Activated CD4-positive, alpha-beta memory T cell treated with anti-CD3 and anti-CD28 coated beads for 36 hours (primary cell): ENCODE data around the gene PDP2. TPM values are rescaled to one million over a fixed set of nuclear protein-coding genes. Genes with fewer than 3 reads are reported as not detected.
"Not testable (repeated sequence)": the region's sequence is repeated elsewhere in the genome, so short reads cannot be mapped to it uniquely, and the experiment has no call there.

Source experiments
- CTCF ChIA-PET: fragments of 350-600 bp; sonication (Branson Sonifier 250); formaldehyde crosslinking; loops from one replicate; lab custom pipeline; 2021; ENCODE audit warnings: antibody characterized with exemption, inconsistent platforms; lab: Charles Lee
- POLR2A ChIA-PET: fragments of 350-600 bp; sonication (Branson Sonifier 250); formaldehyde crosslinking; loops from one replicate; lab custom pipeline; 2021; ENCODE audit warnings: antibody characterized with exemption; lab: Charles Lee
- DNase-seq: peaks from one replicate; pipeline ENCODE4 v3.0.0-alpha.2; 2020
- H3K27ac Mint-ChIP-seq: one replicate; pipeline ENCODE4 v1.8.0; 2021; ENCODE audit warnings: mixed read lengths
- H3K27me3 Mint-ChIP-seq: one replicate; pipeline ENCODE4 v1.8.0; 2021; ENCODE audit warnings: mixed read lengths
- H3K36me3 Mint-ChIP-seq: one replicate; pipeline ENCODE4 v1.8.0; 2021; ENCODE audit warnings: mixed read lengths
- H3K4me1 Mint-ChIP-seq: one replicate; pipeline ENCODE4 v1.8.0; 2021; ENCODE audit warnings: low read depth, mixed read lengths
- H3K4me3 Mint-ChIP-seq: one replicate; pipeline ENCODE4 v1.8.0; 2021; ENCODE audit warnings: mild to moderate bottlenecking, mixed read lengths
- H3K9me3 Mint-ChIP-seq: one replicate; pipeline ENCODE4 v1.8.0; 2021; ENCODE audit warnings: mixed read lengths
- intact Hi-C: fragments of 100-400 bp; cut with micrococcal nuclease; formaldehyde crosslinking; loops from one replicate; pipeline ENCODE4 v1.15.1; 2023
- total RNA-seq, 2 experiments: library from RNA; stranded (reverse); gene quantifications; one replicate each; pipeline ENCODE4 v1.2.3, GENCODE V29; 2021

PDP2 gene
- total RNA-seq, 2 experiments from 2014 or later, result 42.4 to 45.5 TPM

DNA sequence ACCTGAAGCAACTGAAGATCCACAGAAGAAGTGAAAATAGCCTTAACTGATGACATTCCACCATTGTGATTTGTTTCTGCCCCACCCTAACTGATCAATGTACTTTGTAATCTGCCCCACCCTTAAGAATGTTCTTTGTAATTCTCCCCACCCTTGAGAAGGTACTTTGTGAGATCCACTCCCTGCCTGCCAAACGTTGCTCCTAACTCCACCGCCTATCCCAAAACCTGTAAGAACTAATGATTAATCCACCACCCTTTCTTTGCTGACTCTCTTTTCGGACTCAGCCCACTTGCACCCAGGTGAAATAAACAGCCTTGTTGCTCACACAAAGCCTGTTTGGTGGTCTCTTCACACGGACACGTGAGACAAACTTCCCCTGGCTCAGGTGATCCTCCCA, 16.4 kb downstream of the PDP2 start:
- H3K36me3 Mint-ChIP-seq, DNase-seq, H3K4me3 Mint-ChIP-seq, H3K27ac Mint-ChIP-seq, H3K4me1 Mint-ChIP-seq, H3K9me3 Mint-ChIP-seq, H3K27me3 Mint-ChIP-seq, intact Hi-C loops: not testable (repeated sequence)
- ChIA-PET CTCF (interaction anchor here (2.7 to 4.4 kb wide), 4 partner anchors 8 to 36 kb away, joined by 10 to 33 read pairs (median 18); partner anchors contain the start of genes CIAO2B and RRAD), POLR2A (interaction anchor here (1.2 to 1.4 kb wide), 2 partner anchors 32 to 50 kb away, joined by 3 to 5 read pairs; no protein-coding TSS in a partner anchor)

DNA sequence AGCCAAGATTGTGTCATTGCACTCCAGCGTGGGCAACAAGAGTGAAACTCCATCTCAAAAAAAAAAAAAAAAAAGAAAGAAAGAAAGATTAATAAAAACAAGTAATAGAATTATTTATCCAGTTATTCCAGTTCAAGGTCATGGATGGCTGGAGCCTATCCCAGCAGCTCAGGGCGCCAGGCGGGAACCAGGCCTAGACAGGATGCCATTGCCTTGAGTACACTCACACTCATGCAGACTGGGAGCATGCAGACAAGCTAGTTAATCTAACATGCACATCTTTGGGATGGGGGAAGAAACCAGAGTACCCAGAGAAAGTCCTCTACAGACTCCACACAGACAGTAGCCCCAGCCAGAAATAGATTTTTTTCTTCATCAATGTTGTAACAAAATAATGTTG, 17.9 kb downstream of the PDP2 start:
- peaks cover under 1% of the 10 kb centered on the region for H3K4me1 Mint-ChIP-seq
- CTCF ChIA-PET, result interaction anchor here (1.2 to 3.5 kb wide), 2 partner anchors 7 to 31 kb away, joined by 4 to 14 read pairs; no protein-coding TSS in a partner anchor
- no peaks in the 10 kb centered on the region for H3K27me3 Mint-ChIP-seq
- intact Hi-C loops, result no loop called here
- DNase-seq, result no peak
- H3K9me3 Mint-ChIP-seq, result no peaks in the 10 kb centered on the region
- POLR2A ChIA-PET, result no interaction called here
- H3K36me3 Mint-ChIP-seq, result peaks cover under 1% of the 10 kb centered on the region
- no peak overlapping the region for H3K27ac Mint-ChIP-seq
- no peak overlapping the region for H3K4me3 Mint-ChIP-seq

- DNase-seq, result no peak
- Mint-ChIP-seq H3K9me3 (no peaks in the 10 kb centered on the region), H3K36me3 (no peaks in the 10 kb centered on the region), H3K27ac (no peak overlapping the region), H3K4me1 (no peaks in the 10 kb centered on the region), H3K4me3 (no peak overlapping the region), H3K27me3 (no peaks in the 10 kb centered on the region)
- CTCF ChIA-PET, result no interaction called here
- POLR2A ChIA-PET, result no interaction called here
- intact Hi-C loops, result no loop called here
Measured at GRCh38 chr16:66898933-66899309, 18.6 kb downstream of the PDP2 start.

DNA sequence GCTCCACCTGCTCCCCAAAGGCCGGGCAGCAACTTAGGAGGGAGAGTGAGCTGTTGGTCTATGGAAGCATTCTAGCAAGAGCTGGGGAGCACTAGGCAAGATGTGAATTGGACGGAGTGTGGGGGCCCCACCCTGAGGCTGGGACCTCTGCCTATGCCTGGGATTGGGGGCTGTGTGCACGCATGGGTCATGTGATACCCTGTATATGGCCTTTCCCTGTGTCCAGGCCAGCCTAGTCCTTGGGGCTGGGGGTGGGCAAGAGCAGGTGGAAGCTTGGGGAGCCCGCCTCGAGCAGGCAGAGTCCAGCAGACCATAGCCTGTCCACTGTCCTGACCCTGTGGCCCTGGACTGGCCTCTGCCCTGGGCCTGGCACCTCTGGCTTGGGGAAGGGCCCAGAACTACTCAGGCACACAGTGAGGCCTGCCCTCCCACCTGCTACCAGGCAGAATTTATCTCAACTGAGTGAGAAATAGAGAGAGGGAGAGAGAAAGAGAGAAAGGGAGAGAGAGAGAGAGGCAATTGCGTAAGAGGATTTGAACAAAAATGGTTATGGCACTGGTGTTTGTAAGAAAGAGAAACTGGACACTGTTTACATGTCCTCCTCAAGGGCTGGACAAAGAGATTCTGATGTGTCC, 19.1 kb downstream of the PDP2 start:
- Mint-ChIP-seq H3K4me3 (no peak overlapping the region), H3K36me3 (no peaks in the 10 kb centered on the region), H3K27ac (no peak overlapping the region), H3K27me3 (no peaks in the 10 kb centered on the region), H3K9me3 (no peaks in the 10 kb centered on the region), H3K4me1 (no peaks in the 10 kb centered on the region)
- intact Hi-C loops, result no loop called here
- DNase-seq, result no peak
- ChIA-PET POLR2A (no interaction called here), CTCF (no interaction called here)

DNA sequence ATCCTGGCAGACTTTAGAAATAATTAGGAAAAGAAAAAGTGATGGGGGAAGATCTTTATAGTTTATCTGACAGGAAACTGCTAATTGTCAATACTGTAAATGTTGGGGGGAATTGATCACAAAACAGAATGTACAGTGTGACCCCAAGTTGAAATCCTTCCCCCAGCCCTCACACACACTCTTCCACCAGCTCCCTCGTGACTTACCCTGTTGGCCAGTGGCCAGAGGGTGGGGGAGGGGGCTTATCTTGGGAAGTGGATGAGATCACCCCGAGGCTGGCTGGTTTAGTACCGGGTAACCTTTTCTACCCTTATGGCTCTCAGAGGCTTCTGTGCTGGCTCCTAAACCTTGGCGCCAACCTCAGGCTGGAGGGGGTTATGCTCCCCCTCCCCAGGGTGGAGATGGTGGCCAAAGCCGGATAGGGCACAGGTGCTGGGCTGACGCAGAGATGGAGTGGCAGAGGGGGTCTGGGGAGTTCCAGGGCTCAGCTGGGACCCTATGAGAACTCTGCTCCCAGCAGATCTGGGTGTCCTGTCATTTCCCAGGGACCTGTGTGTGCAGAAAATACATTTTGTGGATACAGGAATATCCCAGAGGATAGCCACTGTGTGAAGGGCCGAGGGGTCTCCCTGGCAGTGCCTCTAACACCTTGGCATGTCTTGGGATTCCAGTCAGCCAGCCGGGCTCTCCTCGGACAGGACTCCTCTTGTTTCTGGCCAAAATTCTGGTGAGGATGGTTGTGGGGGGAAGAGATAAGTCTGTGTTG, 19.8 kb downstream of the PDP2 start:
- Mint-ChIP-seq H3K27me3 (no peaks in the 10 kb centered on the region), H3K4me3 (no peak overlapping the region), H3K36me3 (no peaks in the 10 kb centered on the region), H3K27ac (no peak overlapping the region), H3K4me1 (no peaks in the 10 kb centered on the region), H3K9me3 (no peaks in the 10 kb centered on the region)
- intact Hi-C loops, result no loop called here
- ChIA-PET CTCF (interaction anchor here (0.6 to 1.1 kb wide), 2 partner anchors 37 to 255 kb away, joined by 3 read pairs; no protein-coding TSS in a partner anchor), POLR2A (no interaction called here)
- no peak for DNase-seq

DNA sequence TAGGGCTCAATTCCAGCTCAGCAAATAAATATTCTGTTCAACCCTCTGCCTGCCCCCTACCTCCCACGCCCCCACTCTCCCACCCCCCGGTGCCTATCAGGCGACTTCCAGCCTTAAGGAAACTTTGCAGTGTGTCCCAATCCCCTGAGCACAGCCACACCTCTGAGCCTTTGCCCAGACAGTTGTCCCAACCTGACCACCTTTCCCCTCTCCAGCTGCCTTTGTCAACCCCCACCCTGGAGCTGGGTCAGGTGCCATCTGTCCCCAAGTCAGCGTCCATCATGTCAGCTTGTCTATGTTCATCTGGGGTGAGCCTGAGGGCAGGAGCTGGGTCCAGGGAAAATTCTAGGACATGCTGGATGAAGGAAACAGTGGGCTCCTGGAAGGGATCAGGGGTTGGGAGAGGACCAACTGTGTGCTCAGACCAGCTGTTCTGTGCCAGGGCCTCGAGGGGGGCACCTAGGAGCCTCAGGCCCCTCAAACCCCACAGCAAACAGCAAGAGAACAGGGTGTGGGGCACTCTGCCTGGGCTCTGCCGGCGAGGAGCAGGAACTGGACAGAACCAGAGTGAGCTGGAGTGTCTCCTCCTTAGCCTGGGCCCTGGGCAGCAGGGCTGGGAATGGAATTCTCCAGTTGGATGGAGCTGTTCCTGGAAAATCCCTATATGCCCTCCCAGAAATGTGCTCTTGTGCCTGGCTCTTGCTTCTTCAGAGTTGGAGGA, 20.6 kb downstream of the PDP2 start:
- POLR2A ChIA-PET, result no interaction called here
- Mint-ChIP-seq H3K4me1 (peaks cover 2% of the 10 kb centered on the region), H3K27ac (no peak overlapping the region), H3K9me3 (no peaks in the 10 kb centered on the region), H3K36me3 (no peaks in the 10 kb centered on the region), H3K27me3 (no peaks in the 10 kb centered on the region), H3K4me3 (no peak overlapping the region)
- intact Hi-C loops, result no loop called here
- no peak for DNase-seq
- CTCF ChIA-PET, result interaction anchor here (0.6 to 1.1 kb wide), 2 partner anchors 37 to 254 kb away, joined by 3 read pairs; no protein-coding TSS in a partner anchor

GRCh38 chr16:66901626-66902025, 21.3 kb downstream of the PDP2 start:
- Mint-ChIP-seq H3K27ac (no peak overlapping the region), H3K4me1 (peaks cover 6% of the 10 kb centered on the region), H3K36me3 (no peaks in the 10 kb centered on the region), H3K4me3 (no peak overlapping the region), H3K9me3 (no peaks in the 10 kb centered on the region), H3K27me3 (no peaks in the 10 kb centered on the region)
- CTCF ChIA-PET, result interaction anchor here (1.1 kb wide), 1 partner anchor 254 kb away, joined by 3 read pairs; no protein-coding TSS in a partner anchor
- POLR2A ChIA-PET, result no interaction called here
- DNase-seq, result no peak
- intact Hi-C loops, result no loop called here

DNA sequence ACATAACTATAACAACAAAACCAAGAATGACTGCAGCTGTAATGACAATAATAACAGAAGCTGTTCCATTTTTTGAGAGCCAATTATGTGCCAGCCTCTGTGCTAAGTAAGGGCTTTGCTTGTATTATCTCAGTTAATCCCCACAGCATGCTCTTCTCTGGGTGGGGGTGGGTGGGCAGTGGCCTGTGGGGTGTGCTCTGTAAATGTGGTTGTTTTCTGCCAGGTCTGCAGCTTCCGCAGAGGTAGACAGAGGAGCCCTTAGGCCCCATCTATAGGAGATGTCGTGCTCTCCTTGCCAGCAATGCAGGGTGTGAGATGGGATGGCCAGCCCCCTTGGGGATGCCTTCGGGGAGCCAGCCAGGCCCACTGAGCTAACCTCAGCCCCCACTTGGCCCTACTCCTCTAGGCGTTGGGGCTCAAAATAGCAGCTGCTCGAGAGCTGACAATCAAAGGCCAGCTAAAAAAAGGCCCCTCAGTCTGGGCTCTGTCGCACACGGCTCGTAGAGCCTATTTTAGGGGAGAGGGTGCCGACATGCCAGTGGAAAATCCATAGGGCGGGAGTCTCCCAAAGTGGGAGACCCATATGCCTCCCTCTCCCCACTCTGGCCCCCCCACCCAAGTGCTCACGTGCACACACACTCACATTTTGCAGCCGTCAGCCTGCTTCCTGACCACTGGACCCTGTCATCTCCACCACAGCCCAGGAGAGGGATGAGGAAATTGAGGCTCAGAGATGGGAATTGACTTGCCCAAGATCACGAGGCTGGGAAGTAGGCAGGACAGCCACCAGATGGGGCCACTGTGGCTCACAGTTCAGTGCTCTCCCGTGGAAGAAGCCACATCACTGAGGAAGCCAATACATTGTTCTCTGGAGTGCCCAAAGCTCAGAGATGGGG, 22.6 kb downstream of the PDP2 start:
- ChIA-PET CTCF (interaction anchor here (0.9 to 3.1 kb wide), 4 partner anchors 7 to 57 kb away, joined by 3 to 14 read pairs (median 3); no protein-coding TSS in a partner anchor), POLR2A (interaction anchor here (0.6 kb wide), 1 partner anchor 11 kb away, joined by 3 read pairs; no protein-coding TSS in a partner anchor)
- intact Hi-C loops, result no loop called here
- DNase-seq, result no peak
- no peaks in the 10 kb centered on the region for H3K27me3 Mint-ChIP-seq
- H3K27ac Mint-ChIP-seq, result no peak overlapping the region
- H3K4me1 Mint-ChIP-seq, result peaks cover 6% of the 10 kb centered on the region
- H3K4me3 Mint-ChIP-seq, result no peak overlapping the region
- no peaks in the 10 kb centered on the region for H3K9me3 Mint-ChIP-seq
- no peaks in the 10 kb centered on the region for H3K36me3 Mint-ChIP-seq

DNA sequence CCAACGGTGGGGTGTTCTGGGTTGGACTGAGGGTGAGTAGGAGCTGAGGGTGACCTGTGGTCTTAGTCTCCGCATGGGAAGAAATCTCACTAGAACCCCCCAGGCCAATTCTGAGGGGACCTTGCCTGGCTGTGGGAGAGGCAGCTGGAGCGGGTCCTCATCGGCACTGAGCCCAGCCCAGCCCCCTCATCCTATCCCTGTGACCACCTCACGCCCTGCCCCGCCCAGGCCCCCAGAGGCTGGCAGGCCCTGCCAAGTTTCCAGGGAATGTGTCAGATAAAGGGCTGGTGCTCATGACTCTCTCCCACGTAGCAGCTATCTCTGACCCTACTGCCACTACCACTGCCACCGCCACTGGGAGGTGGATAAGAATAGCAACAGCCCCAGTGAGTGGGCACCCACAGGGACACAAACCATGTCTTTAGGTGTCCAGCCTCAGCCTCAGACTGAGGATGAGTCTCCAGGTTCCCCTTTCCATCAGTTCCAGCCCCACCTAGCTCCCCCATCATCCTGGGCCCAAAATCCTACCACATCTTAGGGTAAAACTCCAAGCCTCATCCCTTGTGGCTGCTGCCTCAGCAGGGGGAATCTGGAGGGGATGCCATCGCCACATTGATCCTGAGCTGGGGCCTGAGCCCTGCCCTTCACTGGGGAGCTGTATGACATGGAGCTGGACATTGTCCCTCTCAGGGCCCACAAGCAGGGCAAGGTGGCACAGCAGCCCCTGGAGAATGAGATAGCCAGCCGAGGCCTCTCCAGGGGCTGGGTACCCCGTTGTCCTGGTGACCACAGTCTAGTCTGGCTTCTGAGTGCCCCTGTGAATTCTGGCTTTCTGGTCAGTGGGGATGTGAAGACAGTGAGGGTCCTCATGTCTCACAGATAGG, 23.5 kb downstream of the PDP2 start:
- Mint-ChIP-seq H3K4me3 (no peak overlapping the region), H3K27me3 (no peaks in the 10 kb centered on the region), H3K9me3 (no peaks in the 10 kb centered on the region), H3K27ac (no peak overlapping the region), H3K36me3 (no peaks in the 10 kb centered on the region), H3K4me1 (peaks cover 6% of the 10 kb centered on the region)
- DNase-seq, result no peak
- POLR2A ChIA-PET, result interaction anchor here (0.6 kb wide), 1 partner anchor 12 kb away, joined by 3 read pairs; no protein-coding TSS in a partner anchor
- CTCF ChIA-PET, result interaction anchor here (1.0 to 3.1 kb wide), 2 partner anchors 8 kb away, joined by 3 to 14 read pairs; no protein-coding TSS in a partner anchor
- intact Hi-C loops, result no loop called here

GRCh38 chr16:66904428-66904845, 24.1 kb downstream of the PDP2 start:
- Mint-ChIP-seq H3K4me3 (no peak overlapping the region), H3K9me3 (no peaks in the 10 kb centered on the region), H3K36me3 (no peaks in the 10 kb centered on the region), H3K4me1 (peaks cover 6% of the 10 kb centered on the region), H3K27me3 (no peaks in the 10 kb centered on the region), H3K27ac (no peak overlapping the region)
- DNase-seq, result no peak
- POLR2A ChIA-PET, result no interaction called here
- intact Hi-C loops, result no loop called here
- CTCF ChIA-PET, result interaction anchor here (1.2 to 3.1 kb wide), 2 partner anchors 8 to 24 kb away, joined by 3 to 14 read pairs; no protein-coding TSS in a partner anchor
